Activated naive CD4-positive, alpha-beta T cell treated with anti-CD3 and anti-CD28 coated beads, Interleukin-2, amount 50 U/mL, for 24 hours (primary cell): ENCODE measurements around the gene CEP290.
"Not testable (repeated sequence)": the region's sequence is repeated elsewhere in the genome, so short reads cannot be mapped to it uniquely, and the experiment has no call there.

ENCODE experiments used
- H3K27ac Mint-ChIP-seq: one replicate; pipeline ENCODE4 v1.8.0; 2021; ENCODE audit warnings: mild to moderate bottlenecking, mixed read lengths
- H3K27me3 Mint-ChIP-seq: one replicate; pipeline ENCODE4 v1.8.0; 2021; ENCODE audit warnings: mixed read lengths
- H3K36me3 Mint-ChIP-seq: one replicate; pipeline ENCODE4 v1.8.0; 2021; ENCODE audit warnings: mixed read lengths
- H3K4me1 Mint-ChIP-seq: one replicate; pipeline ENCODE4 v1.8.0; 2021; ENCODE audit warnings: mixed read lengths
- H3K4me3 Mint-ChIP-seq: one replicate; pipeline ENCODE4 v1.8.0; 2021; ENCODE audit warnings: mild to moderate bottlenecking, mixed read lengths
- H3K9me3 Mint-ChIP-seq: one replicate; pipeline ENCODE4 v1.8.0; 2021; ENCODE audit warnings: mixed read lengths

Gene CEP290

GRCh38 chr12:88153959-88154358, 12.1 kb upstream of the CEP290 start:
- H3K4me1 Mint-ChIP-seq: peaks cover 30% of the 10 kb centered on the region
- H3K36me3 Mint-ChIP-seq: peaks cover 6% of the 10 kb centered on the region
- no peak overlapping the region for H3K4me3 Mint-ChIP-seq
- H3K27ac Mint-ChIP-seq: no peak overlapping the region
- no peaks in the 10 kb centered on the region for H3K9me3 Mint-ChIP-seq
- H3K27me3 Mint-ChIP-seq: no peaks in the 10 kb centered on the region

- Mint-ChIP-seq H3K9me3 (no peaks in the 10 kb centered on the region), H3K27me3 (no peaks in the 10 kb centered on the region), H3K27ac (no peak overlapping the region), H3K4me3 (no peak overlapping the region), H3K4me1 (peaks cover 56% of the 10 kb centered on the region), H3K36me3 (no peaks in the 10 kb centered on the region)
Measured at GRCh38 chr12:88150063-88150462, 8.2 kb upstream of the CEP290 start.

- no peak overlapping the region for H3K27ac Mint-ChIP-seq
- H3K27me3 Mint-ChIP-seq: no peaks in the 10 kb centered on the region
- no peaks in the 10 kb centered on the region for H3K9me3 Mint-ChIP-seq
- no peak overlapping the region for H3K4me3 Mint-ChIP-seq
- H3K36me3 Mint-ChIP-seq: no peaks in the 10 kb centered on the region
- H3K4me1 Mint-ChIP-seq: peaks cover 65% of the 10 kb centered on the region
Measured at GRCh38 chr12:88145567-88146505, 3.9 kb upstream of the CEP290 start.

GRCh38 chr12:88144546-88145468, 2.9 kb upstream of the CEP290 start:
- peak overlapping the region; percentile 3 for H3K4me3 Mint-ChIP-seq
- H3K27ac Mint-ChIP-seq: no peak overlapping the region

GRCh38 chr12:88144037-88144436, 2.1 kb upstream of the CEP290 start:
- no peak overlapping the region for H3K27ac Mint-ChIP-seq
- H3K9me3 Mint-ChIP-seq: no peaks in the 10 kb centered on the region
- no peaks in the 10 kb centered on the region for H3K36me3 Mint-ChIP-seq
- H3K27me3 Mint-ChIP-seq: no peaks in the 10 kb centered on the region
- H3K4me3 Mint-ChIP-seq: peak overlapping the region; percentile 53
- peaks cover 59% of the 10 kb centered on the region for H3K4me1 Mint-ChIP-seq

More at GRCh38 chr12:88144546-88145468, 2.9 kb upstream of the CEP290 start:
- Mint-ChIP-seq H3K27me3 (no peaks in the 10 kb centered on the region), H3K36me3 (no peaks in the 10 kb centered on the region), H3K9me3 (no peaks in the 10 kb centered on the region), H3K4me1 (peaks cover 62% of the 10 kb centered on the region)

- peaks cover 10% of the 10 kb centered on the region for H3K36me3 Mint-ChIP-seq
- no peaks in the 10 kb centered on the region for H3K27me3 Mint-ChIP-seq
- peaks cover 62% of the 10 kb centered on the region for H3K4me1 Mint-ChIP-seq
- no peaks in the 10 kb centered on the region for H3K9me3 Mint-ChIP-seq
- H3K4me3 Mint-ChIP-seq: peak overlapping the region; percentile 92
- H3K27ac Mint-ChIP-seq: peak overlapping the region; percentile 96
Measured at GRCh38 chr12:88142610-88142991, 713 bp upstream of the CEP290 start.

GRCh38 chr12:88141425-88141773, 489 bp downstream of the CEP290 start:
- Mint-ChIP-seq H3K4me3 (peak overlapping the region; percentile 92), H3K9me3 (no peaks in the 10 kb centered on the region), H3K27me3 (no peaks in the 10 kb centered on the region), H3K36me3 (peaks cover 15% of the 10 kb centered on the region), H3K4me1 (peaks cover 61% of the 10 kb centered on the region), H3K27ac (peak overlapping the region; percentile 96)

GRCh38 chr12:88139711-88140110, 2.2 kb downstream of the CEP290 start:
- not testable (repeated sequence) for H3K4me3 Mint-ChIP-seq, H3K27ac Mint-ChIP-seq, H3K27me3 Mint-ChIP-seq, H3K9me3 Mint-ChIP-seq
- Mint-ChIP-seq H3K4me1 (peaks cover 44% of the 10 kb centered on the region), H3K36me3 (peaks cover 15% of the 10 kb centered on the region)

GRCh38 chr12:88133181-88133580, 8.7 kb downstream of the CEP290 start:
- H3K36me3 Mint-ChIP-seq: peaks cover 22% of the 10 kb centered on the region
- not testable (repeated sequence) for H3K4me3 Mint-ChIP-seq, H3K4me1 Mint-ChIP-seq, H3K9me3 Mint-ChIP-seq, H3K27ac Mint-ChIP-seq, H3K27me3 Mint-ChIP-seq

- H3K36me3 Mint-ChIP-seq: peaks cover 15% of the 10 kb centered on the region
- no peak overlapping the region for H3K4me3 Mint-ChIP-seq
- H3K4me1 Mint-ChIP-seq: peaks cover 1% of the 10 kb centered on the region
- no peaks in the 10 kb centered on the region for H3K27me3 Mint-ChIP-seq
- no peak overlapping the region for H3K27ac Mint-ChIP-seq
- H3K9me3 Mint-ChIP-seq: no peaks in the 10 kb centered on the region
Measured at GRCh38 chr12:88132392-88132791, 9.5 kb downstream of the CEP290 start.

- Mint-ChIP-seq H3K36me3 (peaks cover 8% of the 10 kb centered on the region), H3K4me1 (no peaks in the 10 kb centered on the region), H3K27ac (no peak overlapping the region), H3K9me3 (no peaks in the 10 kb centered on the region), H3K27me3 (no peaks in the 10 kb centered on the region), H3K4me3 (no peak overlapping the region)
Measured at GRCh38 chr12:88127855-88128254, 14.0 kb downstream of the CEP290 start.

GRCh38 chr12:88127099-88127498, 14.8 kb downstream of the CEP290 start:
- Mint-ChIP-seq H3K4me3 (no peak overlapping the region), H3K36me3 (peaks cover 8% of the 10 kb centered on the region), H3K27me3 (no peaks in the 10 kb centered on the region), H3K27ac (no peak overlapping the region), H3K9me3 (no peaks in the 10 kb centered on the region), H3K4me1 (no peaks in the 10 kb centered on the region)

GRCh38 chr12:88122666-88123065, 19.2 kb downstream of the CEP290 start:
- Mint-ChIP-seq H3K27ac (no peak overlapping the region), H3K36me3 (peaks cover 7% of the 10 kb centered on the region), H3K4me1 (no peaks in the 10 kb centered on the region), H3K4me3 (no peak overlapping the region), H3K27me3 (no peaks in the 10 kb centered on the region), H3K9me3 (no peaks in the 10 kb centered on the region)

GRCh38 chr12:88113871-88114270, 28.0 kb downstream of the CEP290 start:
- peak overlapping the region; percentile 65 for H3K27ac Mint-ChIP-seq
- H3K27me3 Mint-ChIP-seq: no peaks in the 10 kb centered on the region
- peaks cover 8% of the 10 kb centered on the region for H3K36me3 Mint-ChIP-seq
- no peaks in the 10 kb centered on the region for H3K9me3 Mint-ChIP-seq
- H3K4me3 Mint-ChIP-seq: no peak overlapping the region
- peaks cover 3% of the 10 kb centered on the region for H3K4me1 Mint-ChIP-seq

GRCh38 chr12:88111074-88111652, 30.7 kb downstream of the CEP290 start:
- Mint-ChIP-seq H3K36me3 (peaks cover 9% of the 10 kb centered on the region), H3K27me3 (no peaks in the 10 kb centered on the region), H3K4me3 (no peak overlapping the region), H3K9me3 (no peaks in the 10 kb centered on the region), H3K4me1 (peaks cover 3% of the 10 kb centered on the region), H3K27ac (no peak overlapping the region)
